ENCODE results near the gene CALD1. TPM values are rescaled to one million over a fixed set of nuclear protein-coding genes. Genes with fewer than 3 reads are reported as not detected.
A peak's percentile ranks its signal among the peaks of the same experiment; 100 is the strongest.

Gene CALD1
- total RNA-seq, 1 experiment from 2014 or later = 53.1 TPM

GRCh38 chr7:134887523-134887922, 108.1 kb downstream of the CALD1 start:
- DNase-seq = no peak
- no peaks in the 10 kb centered on the region for H3K36me3 ChIP-seq
- no peaks in the 10 kb centered on the region for H3K27me3 ChIP-seq
- no peak overlapping the region for H3K4me3 ChIP-seq
- H3K9me3 ChIP-seq = no peaks in the 10 kb centered on the region

GRCh38 chr7:134888141-134888740, 108.8 kb downstream of the CALD1 start:
- Histone ChIP-seq H3K9me3 (no peaks in the 10 kb centered on the region), H3K4me3 (no peak overlapping the region), H3K36me3 (no peaks in the 10 kb centered on the region), H3K27me3 (no peaks in the 10 kb centered on the region)
- no peak for DNase-seq

- Histone ChIP-seq H3K9me3 (no peaks in the 10 kb centered on the region), H3K4me3 (no peak overlapping the region), H3K27me3 (no peaks in the 10 kb centered on the region), H3K36me3 (no peaks in the 10 kb centered on the region)
- DNase-seq = peak; percentile 76
Observed at GRCh38 chr7:134890246-134891240, 111.1 kb downstream of the CALD1 start.

GRCh38 chr7:134891262-134891695, 111.8 kb downstream of the CALD1 start:
- Histone ChIP-seq H3K4me3 (no peak overlapping the region), H3K27me3 (no peaks in the 10 kb centered on the region), H3K9me3 (no peaks in the 10 kb centered on the region), H3K36me3 (no peaks in the 10 kb centered on the region)
- no peak for DNase-seq

GRCh38 chr7:134891696-134892678, 112.6 kb downstream of the CALD1 start:
- no peaks in the 10 kb centered on the region for H3K27me3 ChIP-seq
- no peaks in the 10 kb centered on the region for H3K36me3 ChIP-seq
- no peak for DNase-seq
- no peaks in the 10 kb centered on the region for H3K9me3 ChIP-seq
- no peak overlapping the region for H3K4me3 ChIP-seq

- DNase-seq = no peak
- no peaks in the 10 kb centered on the region for H3K36me3 ChIP-seq
- H3K9me3 ChIP-seq = no peaks in the 10 kb centered on the region
- H3K4me3 ChIP-seq = no peak overlapping the region
- no peaks in the 10 kb centered on the region for H3K27me3 ChIP-seq
Observed at GRCh38 chr7:134892963-134893362, 113.5 kb downstream of the CALD1 start.

GRCh38 chr7:134893920-134894319, 114.5 kb downstream of the CALD1 start:
- Histone ChIP-seq H3K27me3 (no peaks in the 10 kb centered on the region), H3K9me3 (no peaks in the 10 kb centered on the region), H3K36me3 (no peaks in the 10 kb centered on the region), H3K4me3 (no peak overlapping the region)
- no peak for DNase-seq

- Histone ChIP-seq H3K36me3 (no peaks in the 10 kb centered on the region), H3K27me3 (no peaks in the 10 kb centered on the region), H3K4me3 (no peak overlapping the region), H3K9me3 (no peaks in the 10 kb centered on the region)
- DNase-seq = no peak
Observed at GRCh38 chr7:134894928-134895327, 115.5 kb downstream of the CALD1 start.

GRCh38 chr7:134896073-134896472, 116.6 kb downstream of the CALD1 start:
- H3K36me3 ChIP-seq = no peaks in the 10 kb centered on the region
- no peak for DNase-seq
- H3K4me3 ChIP-seq = no peak overlapping the region
- no peaks in the 10 kb centered on the region for H3K9me3 ChIP-seq
- no peaks in the 10 kb centered on the region for H3K27me3 ChIP-seq

GRCh38 chr7:134897936-134898335, 118.5 kb downstream of the CALD1 start:
- Histone ChIP-seq H3K27me3 (no peaks in the 10 kb centered on the region), H3K9me3 (no peaks in the 10 kb centered on the region), H3K4me3 (no peak overlapping the region), H3K36me3 (no peaks in the 10 kb centered on the region)
- DNase-seq = no peak

GRCh38 chr7:134899729-134900128, 120.3 kb downstream of the CALD1 start:
- Histone ChIP-seq H3K9me3 (no peaks in the 10 kb centered on the region), H3K27me3 (no peaks in the 10 kb centered on the region), H3K36me3 (no peaks in the 10 kb centered on the region), H3K4me3 (no peak overlapping the region)
- no peak for DNase-seq

- no peaks in the 10 kb centered on the region for H3K27me3 ChIP-seq
- H3K9me3 ChIP-seq = no peaks in the 10 kb centered on the region
- no peak for DNase-seq
- H3K4me3 ChIP-seq = no peak overlapping the region
- H3K36me3 ChIP-seq = no peaks in the 10 kb centered on the region
Observed at GRCh38 chr7:134900166-134900982, 120.9 kb downstream of the CALD1 start.

GRCh38 chr7:134901389-134902020, 122.1 kb downstream of the CALD1 start:
- Histone ChIP-seq H3K36me3 (no peaks in the 10 kb centered on the region), H3K4me3 (no peak overlapping the region), H3K9me3 (no peaks in the 10 kb centered on the region), H3K27me3 (no peaks in the 10 kb centered on the region)
- DNase-seq = no peak

- Histone ChIP-seq H3K9me3 (no peaks in the 10 kb centered on the region), H3K4me3 (no peak overlapping the region), H3K36me3 (no peaks in the 10 kb centered on the region), H3K27me3 (no peaks in the 10 kb centered on the region)
- no peak for DNase-seq
Observed at GRCh38 chr7:134902058-134902457, 122.6 kb downstream of the CALD1 start.

- Histone ChIP-seq H3K36me3 (no peaks in the 10 kb centered on the region), H3K27me3 (no peaks in the 10 kb centered on the region), H3K9me3 (no peaks in the 10 kb centered on the region), H3K4me3 (no peak overlapping the region)
- no peak for DNase-seq
Observed at GRCh38 chr7:134903073-134903790, 123.8 kb downstream of the CALD1 start.

All from MG63 (cell line).